NCI-H226 (cell line): ENCODE measurements around the gene YJEFN3.

ENCODE experiments used
- DNase-seq: peaks from one replicate; pipeline ENCODE4 v3.0.0-alpha.2; 2015

Gene YJEFN3

GRCh38 chr19:19524053-19524452, 4.7 kb upstream of the YJEFN3 start:
- no peak for DNase-seq

GRCh38 chr19:19525611-19526380, 2.9 kb upstream of the YJEFN3 start:
- no peak for DNase-seq

GRCh38 chr19:19526581-19527370, 1.9 kb upstream of the YJEFN3 start:
- DNase-seq, result no peak

GRCh38 chr19:19527371-19527656, 1.4 kb upstream of the YJEFN3 start:
- no peak for DNase-seq

GRCh38 chr19:19527674-19528625, 761 bp upstream of the YJEFN3 start:
- DNase-seq, result no peak

- DNase-seq, result no peak
These were observed 1.2 kb downstream of the YJEFN3 start for GRCh38 chr19:19529783-19530422.

- DNase-seq, result no peak
These were observed 1.7 kb downstream of the YJEFN3 start for GRCh38 chr19:19530423-19530804.

- DNase-seq, result no peak
These were observed 2.2 kb downstream of the YJEFN3 start for GRCh38 chr19:19530889-19531288.

GRCh38 chr19:19531951-19532805, 3.5 kb downstream of the YJEFN3 start:
- peak; percentile 18 for DNase-seq

GRCh38 chr19:19532806-19533701, 4.3 kb downstream of the YJEFN3 start:
- DNase-seq, result no peak

GRCh38 chr19:19533841-19534240, 5.1 kb downstream of the YJEFN3 start:
- DNase-seq, result no peak

- DNase-seq, result no peak
These were observed 6.0 kb downstream of the YJEFN3 start for GRCh38 chr19:19534556-19535265.

- DNase-seq, result no peak
These were observed 6.8 kb downstream of the YJEFN3 start for GRCh38 chr19:19535311-19536191.

GRCh38 chr19:19537075-19538048, 8.7 kb downstream of the YJEFN3 start:
- DNase-seq, result no peak

GRCh38 chr19:19538061-19538784, 9.5 kb downstream of the YJEFN3 start, which contains the start of gene CILP2:
TSS of gene CILP2 (plus strand) at chr19:19538265. CDS start at chr19:19538350, 85 bp downstream.
- no peak for DNase-seq

- DNase-seq, result no peak
These were observed 10.1 kb downstream of the YJEFN3 start for GRCh38 chr19:19538785-19539166.

- no peak for DNase-seq
These were observed 11.0 kb downstream of the YJEFN3 start for GRCh38 chr19:19539698-19540063.
